PC-9 (cell line): Measurements from ENCODE around the gene SLC2A8. TPM values are rescaled to one million over a fixed set of nuclear protein-coding genes. Genes with fewer than 3 reads are reported as not detected.

Experiments used
- BruUV-seq: library from RNA; stranded (reverse); fragments of 400-500 nt; replicated peaks from 2 replicates; lab custom pipeline; 2021; lab: Mats Ljungman, UMichigan
- CTCF ChIA-PET: fragments of 300-600 bp; sonication (Branson Sonifier 250); formaldehyde crosslinking; loops from one replicate; lab custom pipeline; 2022; ENCODE audit warnings: antibody characterized with exemption; lab: Charles Lee
- POLR2A ChIA-PET: fragments of 300-600 bp; sonication (Branson Sonifier 250); formaldehyde crosslinking; loops from one replicate; lab custom pipeline; 2022; ENCODE audit warnings: antibody characterized with exemption; ENCODE audit not compliant: unreplicated experiment; lab: Charles Lee
- DNase-seq, 2 experiments: peaks; one replicate each; pipeline versions ENCODE4 v3.0.0 to v3.0.0-alpha.2; 2015 to 2022; ENCODE audit warnings: mixed read lengths in 1 of 2
- H2AFZ ChIP-seq: fragments of 200-600 bp; sonication (generic); 2 replicates; pipeline ENCODE4 v1.8.1; 2017; ENCODE audit warnings: antibody characterized with exemption
- H3F3A ChIP-seq: fragments of 200-600 bp; sonication (generic); 2 replicates; pipeline ENCODE4 v1.8.1; 2017; ENCODE audit warnings: antibody characterized with exemption, mild to moderate bottlenecking, low read depth; ENCODE audit not compliant: insufficient read depth
- H3K27ac ChIP-seq: fragments of 200-600 bp; sonication (generic); 2 replicates; pipeline ENCODE4 v1.6.1; 2016; ENCODE audit warnings: mixed run types
- H3K27me3 ChIP-seq: fragments of 200-600 bp; sonication (generic); 2 replicates; pipeline ENCODE4 v1.6.1; 2016; ENCODE audit warnings: low read depth, mixed run types; ENCODE audit not compliant: insufficient read depth
- H3K36me3 ChIP-seq: fragments of 200-600 bp; sonication (generic); 2 replicates; pipeline ENCODE4 v1.6.1; 2016; ENCODE audit warnings: low read depth, mixed run types
- H3K4me1 ChIP-seq: fragments of 200-600 bp; sonication (generic); replicated peaks from 2 replicates; pipeline ENCODE4 v1.6.1; 2016; ENCODE audit warnings: mixed run types; ENCODE audit not compliant: insufficient read depth
- H3K4me2 ChIP-seq: fragments of 200-600 bp; sonication (generic); 2 replicates; pipeline ENCODE4 v1.6.1; 2017; ENCODE audit warnings: mixed run types
- H3K4me3 ChIP-seq: fragments of 200-600 bp; sonication (generic); 2 replicates; pipeline ENCODE4 v1.6.1; 2016; ENCODE audit warnings: mixed run types
- H3K79me2 ChIP-seq: fragments of 200-600 bp; sonication (generic); 2 replicates; pipeline ENCODE4 v1.6.1; 2017; ENCODE audit warnings: low read depth, mixed run types
- H3K9me2 ChIP-seq: fragments of 200-600 bp; sonication (generic); 2 replicates; pipeline ENCODE4 v1.8.1; 2017; ENCODE audit warnings: mild to moderate bottlenecking; ENCODE audit not compliant: insufficient read depth
- H3K9me3 ChIP-seq: fragments of 200-600 bp; sonication (generic); 2 replicates; pipeline ENCODE4 v1.8.1; 2016; ENCODE audit warnings: low read depth; ENCODE audit not compliant: insufficient read depth
- H4K20me1 ChIP-seq: fragments of 200-600 bp; sonication (generic); 2 replicates; pipeline ENCODE4 v1.8.1; 2017; ENCODE audit not compliant: insufficient read depth
- CTCF ChIP-seq: fragments of 200-600 bp; sonication (generic); conservative IDR thresholded peaks from 2 replicates; pipeline ENCODE4 v1.6.1; 2017; ENCODE audit warnings: mixed run types, antibody characterized with exemption, mild to moderate bottlenecking, moderate library complexity
- EZH2 ChIP-seq: fragments of 200-600 bp; sonication (generic); IDR thresholded peaks from 2 replicates; pipeline ENCODE4 v1.8.0; 2017; ENCODE audit warnings: antibody characterized with exemption, low read depth
- intact Hi-C: fragments of 100-400 bp; cut with micrococcal nuclease; formaldehyde crosslinking; loops from one replicate; pipeline ENCODE4 v1.10.0; 2022; ENCODE audit not compliant: unreplicated experiment
- total RNA-seq: library from RNA; stranded (reverse); gene quantifications from 2 replicates; pipeline ENCODE4 v1.2.3, GENCODE V29; 2021

SLC2A8 gene
- total RNA-seq, 1 experiment from 2014 or later = 19.1 TPM

- Histone ChIP-seq H3K9me2 (no peaks in the 10 kb centered on the region), H3K27ac (no peak overlapping the region), H3K4me2 (no peak overlapping the region), H3K9me3 (no peaks in the 10 kb centered on the region), H3K27me3 (no peaks in the 10 kb centered on the region), H3K36me3 (no peaks in the 10 kb centered on the region), H3K4me1 (no peaks in the 10 kb centered on the region), H3F3A (no peaks in the 10 kb centered on the region), H3K4me3 (no peak overlapping the region), H4K20me1 (no peaks in the 10 kb centered on the region), H2AFZ (no peak overlapping the region), H3K79me2 (no peaks in the 10 kb centered on the region)
- POLR2A ChIA-PET = no interaction called here
- no TSS peak for BruUV-seq
- no peak for DNase-seq
- intact Hi-C loops = no loop called here
- CTCF ChIA-PET = no interaction called here
- TF ChIP-seq CTCF = no peak
Measured at GRCh38 chr9:127356906-127357305, 40.1 kb upstream of the SLC2A8 start.

GRCh38 chr9:127358023-127358535, 38.9 kb upstream of the SLC2A8 start:
- no peak overlapping the region for H2AFZ ChIP-seq
- no peak overlapping the region for H3K4me3 ChIP-seq
- TF ChIP-seq EZH2 = no peak
- no peak for TF ChIP-seq CTCF
- H3K4me1 ChIP-seq = no peaks in the 10 kb centered on the region
- intact Hi-C loops = no loop called here
- no peaks in the 10 kb centered on the region for H3K79me2 ChIP-seq
- H3K27ac ChIP-seq = no peak overlapping the region
- H3K36me3 ChIP-seq = no peaks in the 10 kb centered on the region
- H3F3A ChIP-seq = no peaks in the 10 kb centered on the region
- no peaks in the 10 kb centered on the region for H3K9me2 ChIP-seq
- ChIA-PET POLR2A (no interaction called here), CTCF (interaction anchor here (0.6 kb wide), 1 partner anchor 246 kb away, joined by 4 read pairs; no protein-coding TSS in a partner anchor)
- H3K9me3 ChIP-seq = no peaks in the 10 kb centered on the region
- DNase-seq = no peak
- no TSS peak for BruUV-seq
- H3K4me2 ChIP-seq = no peak overlapping the region
- H4K20me1 ChIP-seq = no peaks in the 10 kb centered on the region
- no peaks in the 10 kb centered on the region for H3K27me3 ChIP-seq

- no peaks in the 10 kb centered on the region for H3K27me3 ChIP-seq
- no peak for DNase-seq
- POLR2A ChIA-PET = no interaction called here
- no peaks in the 10 kb centered on the region for H3K4me1 ChIP-seq
- no peaks in the 10 kb centered on the region for H3K79me2 ChIP-seq
- no peaks in the 10 kb centered on the region for H3F3A ChIP-seq
- H3K9me2 ChIP-seq = no peaks in the 10 kb centered on the region
- H4K20me1 ChIP-seq = no peaks in the 10 kb centered on the region
- H2AFZ ChIP-seq = no peak overlapping the region
- no peaks in the 10 kb centered on the region for H3K36me3 ChIP-seq
- no peak overlapping the region for H3K27ac ChIP-seq
- BruUV-seq = no TSS peak
- H3K4me3 ChIP-seq = no peak overlapping the region
- H3K9me3 ChIP-seq = no peaks in the 10 kb centered on the region
- TF ChIP-seq EZH2 (no peak), CTCF (no peak)
- CTCF ChIA-PET = interaction anchor here (0.6 kb wide), 2 partner anchors 245 to 328 kb away, joined by 4 read pairs; no protein-coding TSS in a partner anchor
- no peak overlapping the region for H3K4me2 ChIP-seq
- intact Hi-C loops = no loop called here
Measured at GRCh38 chr9:127358770-127359169, 38.2 kb upstream of the SLC2A8 start.
